ENCODE measurements around the gene TTLL4.

The TTLL4 gene

DNA sequence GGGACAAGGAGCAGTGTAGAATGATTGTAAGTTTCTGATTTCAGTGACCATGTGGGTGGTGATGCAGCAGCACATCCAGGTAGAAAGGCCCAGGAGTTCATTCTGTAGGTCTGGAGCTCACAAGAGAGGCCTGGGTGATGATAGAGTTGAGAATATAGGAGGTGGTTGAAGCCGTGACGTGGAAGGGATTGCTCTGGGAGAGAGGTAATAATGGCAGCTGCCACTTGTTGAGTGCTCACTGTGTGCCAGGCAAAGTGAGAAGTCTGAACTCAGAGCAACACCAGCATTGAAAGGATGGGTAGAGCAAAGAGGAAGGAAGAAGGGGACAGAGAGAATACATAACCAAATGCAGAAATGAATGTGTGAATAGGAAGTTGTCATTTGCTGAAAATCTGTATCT, 3.3 kb downstream of the TTLL4 start:
- TF ChIP-seq, protein P1, sequence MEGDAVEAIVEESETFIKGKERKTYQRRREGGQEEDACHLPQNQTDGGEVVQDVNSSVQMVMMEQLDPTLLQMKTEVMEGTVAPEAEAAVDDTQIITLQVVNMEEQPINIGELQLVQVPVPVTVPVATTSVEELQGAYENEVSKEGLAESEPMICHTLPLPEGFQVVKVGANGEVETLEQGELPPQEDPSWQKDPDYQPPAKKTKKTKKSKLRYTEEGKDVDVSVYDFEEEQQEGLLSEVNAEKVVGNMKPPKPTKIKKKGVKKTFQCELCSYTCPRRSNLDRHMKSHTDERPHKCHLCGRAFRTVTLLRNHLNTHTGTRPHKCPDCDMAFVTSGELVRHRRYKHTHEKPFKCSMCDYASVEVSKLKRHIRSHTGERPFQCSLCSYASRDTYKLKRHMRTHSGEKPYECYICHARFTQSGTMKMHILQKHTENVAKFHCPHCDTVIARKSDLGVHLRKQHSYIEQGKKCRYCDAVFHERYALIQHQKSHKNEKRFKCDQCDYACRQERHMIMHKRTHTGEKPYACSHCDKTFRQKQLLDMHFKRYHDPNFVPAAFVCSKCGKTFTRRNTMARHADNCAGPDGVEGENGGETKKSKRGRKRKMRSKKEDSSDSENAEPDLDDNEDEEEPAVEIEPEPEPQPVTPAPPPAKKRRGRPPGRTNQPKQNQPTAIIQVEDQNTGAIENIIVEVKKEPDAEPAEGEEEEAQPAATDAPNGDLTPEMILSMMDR (IDR thresholded peaks at IDR 0.05; ENCODE audit: insufficient read depth, missing control alignments) = no peak
- DNase-seq (ENCODE audit: insufficient read length, low spot score) = no peak
- FAIRE-seq = no peak

DNA sequence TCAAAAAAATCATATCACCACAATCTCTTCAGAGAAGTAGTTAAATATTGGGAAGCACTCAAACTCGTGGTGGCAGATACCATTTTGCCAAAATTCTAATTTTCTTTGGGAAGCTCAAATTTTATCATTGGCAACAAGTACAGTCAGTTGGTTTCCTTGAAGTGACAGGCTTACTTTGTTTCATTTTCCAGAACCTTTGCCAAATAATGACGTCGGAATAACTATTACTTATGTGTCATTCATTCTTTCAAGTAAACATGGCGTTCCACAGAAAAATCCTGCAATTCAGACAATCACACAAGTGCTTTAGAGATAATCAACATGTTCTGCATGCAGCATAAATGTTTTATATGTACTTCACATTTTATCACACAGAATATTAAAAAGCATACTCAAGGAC, 5.4 kb downstream of the TTLL4 start:
- DNase-seq (ENCODE audit: insufficient read length, low spot score) (no peak), FAIRE-seq (no peak)
- TF ChIP-seq, protein P1 (IDR thresholded peaks at IDR 0.05; ENCODE audit: insufficient read depth, missing control alignments) = no peak

GRCh38 chr2:218717262-218717661, 6.6 kb downstream of the TTLL4 start:
- no peak for FAIRE-seq
- no peak for DNase-seq (ENCODE audit: insufficient read length, low spot score)
- TF ChIP-seq, protein P1 (IDR thresholded peaks at IDR 0.05; ENCODE audit: insufficient read depth, missing control alignments) = no peak

DNA sequence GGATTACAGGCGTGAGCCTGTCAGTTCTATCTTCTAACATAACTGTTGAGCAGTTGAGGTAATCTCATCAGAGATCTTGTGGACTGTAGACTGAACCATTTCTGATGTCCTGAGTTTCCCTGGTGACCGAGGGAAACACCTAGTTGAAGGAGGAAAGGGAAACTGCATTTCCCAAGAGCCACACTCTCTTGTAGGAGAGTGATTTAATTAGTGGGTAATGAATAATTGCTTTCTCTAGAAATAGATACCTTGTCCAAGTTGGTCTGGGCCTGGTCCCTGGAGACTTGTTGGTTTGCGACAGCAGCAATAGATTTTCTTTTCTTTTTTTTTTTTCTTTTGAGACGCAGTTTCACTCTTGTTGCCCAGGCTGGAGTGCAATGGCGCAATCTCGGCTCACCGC, 7.4 kb downstream of the TTLL4 start:
- FAIRE-seq (no peak), DNase-seq (ENCODE audit: insufficient read length, low spot score) (no peak)
- TF ChIP-seq, protein P1 (IDR thresholded peaks at IDR 0.05; ENCODE audit: insufficient read depth, missing control alignments) = no peak

DNA sequence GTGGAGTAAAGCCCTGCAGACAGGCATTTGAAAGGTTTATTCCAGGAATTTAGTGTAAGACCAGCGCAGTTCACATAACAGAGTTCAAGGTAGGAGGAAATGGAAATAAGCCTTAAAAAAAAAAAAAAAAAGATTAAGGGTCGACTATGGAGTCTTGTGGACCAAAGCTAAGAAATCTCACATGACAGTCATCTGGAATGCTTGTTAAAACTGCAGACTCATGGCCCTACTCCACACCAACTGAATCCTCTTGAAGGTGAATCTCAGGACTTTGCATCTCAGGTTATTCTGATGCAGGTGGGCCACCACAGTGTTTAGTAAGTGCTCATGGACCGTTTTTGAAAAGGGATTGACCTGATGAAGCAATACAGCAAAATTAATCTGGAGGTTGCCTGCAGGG, 8.8 kb downstream of the TTLL4 start:
- DNase-seq (ENCODE audit: insufficient read length, low spot score) (no peak), FAIRE-seq (no peak)
- TF ChIP-seq, protein P1 (IDR thresholded peaks at IDR 0.05; ENCODE audit: insufficient read depth, missing control alignments) = no peak

GRCh38 chr2:218720048-218721041, 9.7 kb downstream of the TTLL4 start:
- DNase-seq (ENCODE audit: insufficient read length, low spot score) (no peak), FAIRE-seq (no peak)
- TF ChIP-seq, protein P1 (IDR thresholded peaks at IDR 0.05; ENCODE audit: insufficient read depth, missing control alignments) = no peak

GRCh38 chr2:218721488-218721887, 10.9 kb downstream of the TTLL4 start:
- FAIRE-seq (no peak), DNase-seq (ENCODE audit: insufficient read length, low spot score) (no peak)
- TF ChIP-seq, protein P1 (IDR thresholded peaks at IDR 0.05; ENCODE audit: insufficient read depth, missing control alignments) = no peak

Data from D721Med (cell line).